HepG2 (cell line): ENCODE measurements around the gene CEP120. TPM values are rescaled to one million over a fixed set of nuclear protein-coding genes. Genes with fewer than 3 reads are reported as not detected.

Experiments used
- CCDC6 ChIP-seq: sonication (generic); formaldehyde crosslinking; IDR thresholded peaks from 2 replicates; pipeline ENCODE4 v1.8.1; 2022; ENCODE audit warnings: mild to moderate bottlenecking, missing genetic modification reagents, moderate library complexity
- DNMT1 ChIP-seq: sonication (generic); formaldehyde crosslinking; IDR thresholded peaks from 2 replicates; pipeline ENCODE4 v1.5.1; 2020; ENCODE audit warnings: mild to moderate bottlenecking, missing genetic modification reagents
- DR1 ChIP-seq: sonication (generic); formaldehyde crosslinking; IDR thresholded peaks from 2 replicates; pipeline ENCODE4 v1.8.0; 2021; ENCODE audit warnings: mild to moderate bottlenecking, missing genetic modification reagents, inconsistent platforms
- FOXO1 ChIP-seq: sonication (generic); formaldehyde crosslinking; IDR thresholded peaks from 2 replicates; pipeline ENCODE4 v1.4.0; 2020; ENCODE audit warnings: missing genetic modification reagents
- GMEB2 ChIP-seq: IDR thresholded peaks from 2 replicates; pipeline ENCODE4 v1.6.1; 2016; ENCODE audit warnings: missing biosample characterization, missing genetic modification reagents, low read depth
- HDAC2 ChIP-seq: sonication (generic); formaldehyde crosslinking; IDR thresholded peaks from 2 replicates; pipeline ENCODE4 v1.4.0; 2020; ENCODE audit warnings: missing genetic modification reagents
- HNRNPLL ChIP-seq: fragments of 200-400 bp; formaldehyde crosslinking; IDR thresholded peaks from 2 replicates; pipeline ENCODE4 v1.6.1; 2017; ENCODE audit warnings: mild to moderate bottlenecking, low read depth, low read length; ENCODE audit not compliant: poor library complexity, severe bottlenecking
- KLF9 ChIP-seq: IDR thresholded peaks from 2 replicates; pipeline ENCODE4 v1.6.1; 2016; ENCODE audit warnings: low read depth
- MED1 ChIP-seq: sonication (generic); formaldehyde crosslinking; IDR thresholded peaks from 2 replicates; pipeline ENCODE4 v1.4.0; 2020; ENCODE audit warnings: missing genetic modification reagents
- MIER3 ChIP-seq: IDR thresholded peaks from 2 replicates; pipeline ENCODE4 v1.6.1; 2016; ENCODE audit warnings: missing compliant biosample characterization, borderline replicate concordance
- NFE2 ChIP-seq: sonication (generic); formaldehyde crosslinking; IDR thresholded peaks from 2 replicates; pipeline ENCODE4 v1.4.0; 2020; ENCODE audit warnings: missing genetic modification reagents
- SIN3A ChIP-seq: IDR thresholded peaks from 2 replicates; pipeline ENCODE4 v1.6.1; 2011; ENCODE audit warnings: low read depth, mild to moderate bottlenecking, control low read depth, low read length, borderline replicate concordance
- SNAPC2 ChIP-seq: sonication (generic); formaldehyde crosslinking; IDR thresholded peaks from 2 replicates; pipeline ENCODE4 v1.8.1; 2022; ENCODE audit warnings: mild to moderate bottlenecking, missing genetic modification reagents
- SP4 ChIP-seq: sonication (generic); formaldehyde crosslinking; IDR thresholded peaks from 2 replicates; pipeline ENCODE4 v1.8.1; 2023; ENCODE audit warnings: mild to moderate bottlenecking, missing genetic modification reagents
- TEAD3 ChIP-seq: optimal IDR thresholded peaks from 2 replicates; pipeline ENCODE3; 2016; ENCODE audit warnings: borderline replicate concordance
- ZFP36L1 ChIP-seq: sonication (generic); formaldehyde crosslinking; IDR thresholded peaks from 2 replicates; pipeline ENCODE4 v1.8.0; 2022; ENCODE audit warnings: mild to moderate bottlenecking, missing genetic modification reagents, moderate library complexity
- ZNF12 ChIP-seq: sonication (generic); formaldehyde crosslinking; IDR thresholded peaks from 2 replicates; pipeline ENCODE4 v1.5.0; 2020; ENCODE audit warnings: missing genetic modification reagents
- ZNF225 ChIP-seq: sonication (generic); formaldehyde crosslinking; IDR thresholded peaks from 2 replicates; pipeline ENCODE4 v1.4.0; 2020; ENCODE audit warnings: mild to moderate bottlenecking, missing genetic modification reagents
- ZNF30 ChIP-seq: sonication (generic); formaldehyde crosslinking; IDR thresholded peaks from 2 replicates; pipeline ENCODE4 v1.5.0; 2020; ENCODE audit warnings: mild to moderate bottlenecking, missing genetic modification reagents
- ZNF564 ChIP-seq: sonication (generic); formaldehyde crosslinking; IDR thresholded peaks from 2 replicates; pipeline ENCODE4 v1.8.1; 2023; ENCODE audit warnings: mild to moderate bottlenecking, missing genetic modification reagents
- ZNF674 ChIP-seq: sonication (generic); formaldehyde crosslinking; IDR thresholded peaks from 2 replicates; pipeline ENCODE4 v1.5.0; 2020; ENCODE audit warnings: low read depth, mild to moderate bottlenecking, missing genetic modification reagents
- ZNF7 ChIP-seq: IDR thresholded peaks from 2 replicates; pipeline ENCODE4 v1.6.1; 2016; ENCODE audit warnings: missing biosample characterization, missing genetic modification reagents
- ZNF749 ChIP-seq: sonication (generic); formaldehyde crosslinking; IDR thresholded peaks from 2 replicates; pipeline ENCODE4 v1.8.0; 2022; ENCODE audit warnings: mild to moderate bottlenecking, missing genetic modification reagents, moderate library complexity, borderline replicate concordance
- ZSCAN25 ChIP-seq: sonication (generic); formaldehyde crosslinking; IDR thresholded peaks from 2 replicates; pipeline ENCODE4 v1.8.0; 2022; ENCODE audit warnings: mild to moderate bottlenecking, missing genetic modification reagents
- polyA plus RNA-seq, 8 experiments: library from polyadenylated mRNA; depleted of rRNA in 3 of 8; stranded (reverse) in 7 of 8; unstranded in 1 of 8; fragments of >200 nt; fragmentation: Illumina TruSeq in 4 of 8; extraction: Trizol in 4 of 8; gene quantifications; 2 replicates each; pipeline versions ENCODE4 v1.2.1 to v1.2.3, GENCODE V29; 2011 to 2016; ENCODE audit warnings: low read depth in 4 of 8, missing spikeins in 1 of 8, mixed read lengths in 1 of 8; ENCODE audit not compliant: insufficient read depth in 1 of 8
- total RNA-seq, 5 experiments: library from RNA; depleted of rRNA; stranded (reverse); fragments of >200 nt; fragmentation: Illumina TruSeq; extraction: Trizol; gene quantifications; 2 replicates each; pipeline ENCODE4 v1.2.3, GENCODE V29; 2016; ENCODE audit warnings: low read depth in 1 of 5
- TF ChIP-seq, protein P1 (sequence below): sonication (generic); formaldehyde crosslinking; IDR thresholded peaks from 2 replicates; pipeline ENCODE4 v1.5.0; 2020; ENCODE audit warnings: missing genetic modification reagents
- TF ChIP-seq, protein P2 (sequence below): IDR thresholded peaks from 2 replicates; pipeline ENCODE4 v1.6.1; 2018; ENCODE audit warnings: missing genetic modification reagents, mild to moderate bottlenecking, missing compliant biosample characterization

Gene CEP120
- total and polyA plus RNA-seq, 2 of the 13 experiments (the other 11 are each of a cell fraction or from before 2014, with no cell fraction given), result 8.0 to 14.7 TPM

GRCh38 chr5:123423278-123424149, at the start of gene CEP120 (continued):
- TF ChIP-seq ZNF674 (CRISPR knock-in tag) (no peak; the same call in 1 of the 2 replicates), ZNF7 (CRISPR knock-in tag) (no peak), ZNF12 (peak; percentile 46; the same call in 1 of the 2 replicates), ZFP36L1 (CRISPR knock-in tag) (peak; percentile 79; the same call in 1 of the 2 replicates), ZNF30 (no peak), MIER3 (CRISPR knock-in tag) (peak; percentile 98; the same call in 1 of the 2 replicates), FOXO1 (CRISPR knock-in tag) (peak; percentile 62; the same call in 1 of the 2 replicates), ZSCAN25 (CRISPR knock-in tag) (no peak), DR1 (no peak; the same call in 1 of the 2 replicates), SNAPC2 (CRISPR knock-in tag) (peak; percentile 48; the same call in 1 of the 2 replicates), MED1 (CRISPR knock-in tag) (peak; percentile 83), HDAC2 (CRISPR knock-in tag) (peak; percentile 81), SIN3A (peak; percentile 89; the same call in 1 of the 2 replicates), CCDC6 (peak; percentile 89; the same call in 1 of the 2 replicates), TEAD3 (CRISPR knock-in tag) (peak; percentile 64), HNRNPLL (peak; percentile 93), ZNF564 (CRISPR knock-in tag) (peak; percentile 84), GMEB2 (CRISPR knock-in tag) (no peak), ZNF749 (no peak; the same call in 1 of the 2 replicates), SP4 (no peak), ZNF225 (CRISPR knock-in tag) (peak; percentile 35; the same call in 1 of the 2 replicates), NFE2 (CRISPR knock-in tag) (no peak), DNMT1 (0 out of 2 replicates have a peak, but pooled peaks have one; percentile 21), KLF9 (CRISPR knock-in tag) (peak; percentile 42; the same call in 1 of the 2 replicates)
- TF ChIP-seq, protein P1, sequence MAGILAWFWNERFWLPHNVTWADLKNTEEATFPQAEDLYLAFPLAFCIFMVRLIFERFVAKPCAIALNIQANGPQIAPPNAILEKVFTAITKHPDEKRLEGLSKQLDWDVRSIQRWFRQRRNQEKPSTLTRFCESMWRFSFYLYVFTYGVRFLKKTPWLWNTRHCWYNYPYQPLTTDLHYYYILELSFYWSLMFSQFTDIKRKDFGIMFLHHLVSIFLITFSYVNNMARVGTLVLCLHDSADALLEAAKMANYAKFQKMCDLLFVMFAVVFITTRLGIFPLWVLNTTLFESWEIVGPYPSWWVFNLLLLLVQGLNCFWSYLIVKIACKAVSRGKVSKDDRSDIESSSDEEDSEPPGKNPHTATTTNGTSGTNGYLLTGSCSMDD (CRISPR knock-in tag), result no peak
- TF ChIP-seq, protein P2, sequence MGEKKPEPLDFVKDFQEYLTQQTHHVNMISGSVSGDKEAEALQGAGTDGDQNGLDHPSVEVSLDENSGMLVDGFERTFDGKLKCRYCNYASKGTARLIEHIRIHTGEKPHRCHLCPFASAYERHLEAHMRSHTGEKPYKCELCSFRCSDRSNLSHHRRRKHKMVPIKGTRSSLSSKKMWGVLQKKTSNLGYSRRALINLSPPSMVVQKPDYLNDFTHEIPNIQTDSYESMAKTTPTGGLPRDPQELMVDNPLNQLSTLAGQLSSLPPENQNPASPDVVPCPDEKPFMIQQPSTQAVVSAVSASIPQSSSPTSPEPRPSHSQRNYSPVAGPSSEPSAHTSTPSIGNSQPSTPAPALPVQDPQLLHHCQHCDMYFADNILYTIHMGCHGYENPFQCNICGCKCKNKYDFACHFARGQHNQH (CRISPR knock-in tag), result peak; percentile 89
